Liver (tissue), 9 donors: ENCODE results near the gene COPA. TPM values are rescaled to one million over a fixed set of nuclear protein-coding genes. Genes with fewer than 3 reads are reported as not detected.

Experiments used
- DNase-seq: peaks from one replicate; pipeline ENCODE4 v3.0.0-alpha.2; 2017; ENCODE audit warnings: low spot score
- H3K27ac ChIP-seq, 2 donors: one replicate each; pipeline ENCODE4 v1.7.0; 2013; ENCODE audit warnings: inconsistent platforms in 2 of 2, low read length in 2 of 2, control low read depth in 1 of 2, low read depth in 1 of 2, mild to moderate bottlenecking in 1 of 2
- H3K27me3 ChIP-seq, 4 donors: one replicate each; pipeline versions ENCODE4 v1.6.1 to v1.7.0; 2013; ENCODE audit warnings: low read length in 3 of 4, inconsistent platforms in 1 of 4, mild to moderate bottlenecking in 1 of 4, moderate library complexity in 1 of 4; ENCODE audit not compliant: control insufficient read depth in 4 of 4, insufficient read depth in 4 of 4
- H3K36me3 ChIP-seq, 4 donors: one replicate each; pipeline versions ENCODE4 v1.6.1 to v1.7.0; 2013; ENCODE audit warnings: low read length in 3 of 4, mild to moderate bottlenecking in 3 of 4, low read depth in 1 of 4, moderate library complexity in 1 of 4; ENCODE audit not compliant: control insufficient read depth in 4 of 4, insufficient read depth in 3 of 4
- H3K4me1 ChIP-seq, 4 donors: one replicate each; pipeline versions ENCODE4 v1.6.1 to v1.7.0; 2013; ENCODE audit warnings: low read length in 3 of 4, mild to moderate bottlenecking in 3 of 4, moderate library complexity in 1 of 4; ENCODE audit not compliant: control insufficient read depth in 4 of 4, insufficient read depth in 4 of 4
- H3K4me3 ChIP-seq, 3 donors: one replicate each; pipeline versions ENCODE4 v1.6.1 to v1.7.0; 2013; ENCODE audit warnings: low read length in 3 of 3, control low read depth in 1 of 3, low read depth in 1 of 3, mild to moderate bottlenecking in 1 of 3
- H3K9ac ChIP-seq, 2 donors: one replicate each; pipeline ENCODE4 v1.7.0; 2013; ENCODE audit warnings: low read length in 2 of 2, mild to moderate bottlenecking in 2 of 2, moderate library complexity in 2 of 2, control low read depth in 1 of 2, low read depth in 1 of 2
- H3K9me3 ChIP-seq, 4 donors: one replicate each; pipeline versions ENCODE4 v1.6.1 to v1.7.0; 2013; ENCODE audit warnings: low read length in 3 of 4; ENCODE audit not compliant: control insufficient read depth in 4 of 4
- ATF3 ChIP-seq: IDR thresholded peaks from 2 replicates; pipeline ENCODE4 v1.6.1; 2016; ENCODE audit warnings: antibody characterized with exemption
- CTCF ChIP-seq: fragments of 150-350 bp; IDR thresholded peaks from 2 replicates; pipeline ENCODE4 v1.5.1; 2017; ENCODE audit warnings: improper control_type of control experiment, low read depth, low read length; ENCODE audit not compliant: missing input control
- FOXA1 ChIP-seq: IDR thresholded peaks from 2 replicates; pipeline ENCODE4 v1.6.1; 2016; ENCODE audit warnings: antibody characterized with exemption
- FOXA2 ChIP-seq: IDR thresholded peaks from 2 replicates; pipeline ENCODE4 v1.6.1; 2016; ENCODE audit warnings: antibody characterized with exemption
- GABPA ChIP-seq, 2 donors: IDR thresholded peaks in 1 of 2; conservative IDR thresholded peaks in 1 of 2; 2 replicates each; pipeline ENCODE4 v1.6.1; 2016; ENCODE audit warnings: antibody characterized with exemption in 2 of 2, mild to moderate bottlenecking in 1 of 2, moderate library complexity in 1 of 2
- HNF4A ChIP-seq, 2 donors: conservative IDR thresholded peaks; 2 replicates each; pipeline ENCODE4 v1.6.1; 2016; ENCODE audit warnings: antibody characterized with exemption in 2 of 2, mild to moderate bottlenecking in 2 of 2
- HNF4G ChIP-seq: IDR thresholded peaks from 2 replicates; pipeline ENCODE4 v1.6.1; 2016; ENCODE audit warnings: antibody characterized with exemption
- MAX ChIP-seq: IDR thresholded peaks from 2 replicates; pipeline ENCODE4 v1.6.1; 2016; ENCODE audit warnings: antibody characterized with exemption
- NR2F2 ChIP-seq: IDR thresholded peaks from 2 replicates; pipeline ENCODE4 v1.6.1; 2016; ENCODE audit warnings: antibody characterized with exemption
- RAD21 ChIP-seq, 2 donors: IDR thresholded peaks; 2 replicates each; pipeline ENCODE4 v1.6.1; 2016; ENCODE audit warnings: antibody characterized with exemption in 2 of 2, mild to moderate bottlenecking in 2 of 2
- RXRA ChIP-seq, 2 donors: IDR thresholded peaks; 2 replicates each; pipeline ENCODE4 v1.6.1; 2017 to 2018; ENCODE audit warnings: antibody characterized with exemption in 2 of 2, mild to moderate bottlenecking in 1 of 2
- SP1 ChIP-seq: IDR thresholded peaks from 2 replicates; pipeline ENCODE4 v1.6.1; 2018; ENCODE audit warnings: antibody characterized with exemption, mild to moderate bottlenecking
- YY1 ChIP-seq: IDR thresholded peaks from 2 replicates; pipeline ENCODE4 v1.6.1; 2016; ENCODE audit warnings: antibody characterized with exemption, mild to moderate bottlenecking
- ZBTB33 ChIP-seq: IDR thresholded peaks from 2 replicates; pipeline ENCODE4 v1.6.1; 2016; ENCODE audit warnings: antibody characterized with exemption
- WGBS: extraction: QIAGEN DNeasy Blood & Tissue Kit; methylation state at CpG from one replicate; pipeline ENCODE4 v1.1.7; 2013; 5-methylcytosine and 5-hydroxymethylcytosine counted together
- polyA plus RNA-seq, 2 donors: library from polyadenylated mRNA; stranded (reverse) in 1 of 2; unstranded in 1 of 2; fragments of 200-250 nt in 1 of 2; fragments of >200 nt in 1 of 2; fragmentation: Nextera tagmentation in 1 of 2; extraction: Ambion mirVana in 1 of 2; gene quantifications; one replicate each; pipeline versions ENCODE4 v1.2.1 to v1.2.3, GENCODE V29; 2013 to 2015
- total RNA-seq, 2 donors: library from RNA; depleted of rRNA; stranded (reverse); fragments of >200 nt; gene quantifications; one replicate each; pipeline ENCODE4 v1.2.3, GENCODE V29; 2014
- donor health status: healthy.
- donor health status: healthy.
- donor health status: healthy.
- donor health status: healthy.
- donor health status: healthy.

COPA gene
- total and polyA plus RNA-seq, 4 donors, result 46.8 to 145 (median 75.9) TPM

- no peaks in the 10 kb centered on the region for H3K9me3 ChIP-seq
- TF ChIP-seq GABPA (IDR thresholded peaks at IDR 0.05 in 1 of 2, conservative IDR thresholded peaks at IDR 0.05 in 1 of 2), result no peak
- TF ChIP-seq FOXA2, result no peak
- TF ChIP-seq RXRA (IDR thresholded peaks at IDR 0.05), result no peak
- no peak for TF ChIP-seq SP1
- no peak for TF ChIP-seq HNF4A (conservative IDR thresholded peaks at IDR 0.05)
- TF ChIP-seq NR2F2, result no peak
- TF ChIP-seq FOXA1, result no peak
- no peak for TF ChIP-seq ZBTB33
- no peak for TF ChIP-seq MAX
- no peak overlapping the region for H3K4me3 ChIP-seq
- H3K27me3 ChIP-seq, result no peaks in the 10 kb centered on the region
- no peak overlapping the region for H3K9ac ChIP-seq
- H3K36me3 ChIP-seq, result peaks cover 2 to 23% (median 13%) of the 10 kb centered on the region in 4 donors
- H3K27ac ChIP-seq, result no peak overlapping the region
- no peak for DNase-seq
- 83% methylated on average over 9 of the region's 9 CpGs for WGBS
- no peaks in the 10 kb centered on the region for H3K4me1 ChIP-seq
These were observed 19.3 kb upstream of the COPA start for GRCh38 chr1:160362168-160362957.

- DNase-seq, result no peak
- Histone ChIP-seq H3K27me3 (no peaks in the 10 kb centered on the region), H3K36me3 (peaks cover 2 to 29% (median 19%) of the 10 kb centered on the region in 4 donors), H3K4me3 (no peak overlapping the region), H3K9ac (no peak overlapping the region), H3K4me1 (no peaks in the 10 kb centered on the region), H3K9me3 (no peaks in the 10 kb centered on the region), H3K27ac (no peak overlapping the region)
- WGBS, result 90% methylated on average over 4 of the region's 4 CpGs
- no peak for TF ChIP-seq HNF4G
These were observed 18.7 kb upstream of the COPA start for GRCh38 chr1:160361814-160362167.

- Histone ChIP-seq H3K4me1 (no peaks in the 10 kb centered on the region), H3K9ac (no peak overlapping the region), H3K27me3 (no peaks in the 10 kb centered on the region), H3K27ac (no peak overlapping the region), H3K4me3 (no peak overlapping the region), H3K36me3 (peaks cover 2 to 35% (median 25%) of the 10 kb centered on the region in 4 donors), H3K9me3 (no peaks in the 10 kb centered on the region)
- DNase-seq, result no peak
- TF ChIP-seq HNF4A (conservative IDR thresholded peaks at IDR 0.05), result no peak
- no peak for TF ChIP-seq ZBTB33
- TF ChIP-seq SP1, result no peak
- TF ChIP-seq RAD21 (IDR thresholded peaks at IDR 0.05), result no peak
- no peak for TF ChIP-seq ATF3
- TF ChIP-seq NR2F2, result no peak
- no peak for TF ChIP-seq FOXA2
- no peak for TF ChIP-seq YY1
- no peak for TF ChIP-seq FOXA1
- TF ChIP-seq RXRA (IDR thresholded peaks at IDR 0.05), result no peak
- no peak for TF ChIP-seq GABPA (IDR thresholded peaks at IDR 0.05 in 1 of 2, conservative IDR thresholded peaks at IDR 0.05 in 1 of 2)
- no peak for TF ChIP-seq CTCF
- WGBS, result 81% methylated on average over 2 of the region's 2 CpGs
These were observed 18.1 kb upstream of the COPA start for GRCh38 chr1:160361199-160361598.
